Nephron (organoid): Measurements from ENCODE around the gene ZKSCAN8.

Source experiments
- H3K27ac Mint-ChIP-seq, 3 experiments: 2 replicates each; pipeline ENCODE4 v1.8.0; 2020; ENCODE audit warnings: mixed read lengths in 3 of 3, mild to moderate bottlenecking in 2 of 3, moderate library complexity in 1 of 3
- H3K27me3 Mint-ChIP-seq: 2 replicates; pipeline ENCODE4 v1.8.0; 2021; ENCODE audit warnings: low read depth, mild to moderate bottlenecking, moderate library complexity, mixed read lengths
- H3K36me3 Mint-ChIP-seq: 2 replicates; pipeline ENCODE4 v1.8.0; 2020; ENCODE audit warnings: low read depth, mixed read lengths
- H3K4me1 Mint-ChIP-seq: 2 replicates; pipeline ENCODE4 v1.8.0; 2020; ENCODE audit warnings: mixed read lengths
- H3K4me3 Mint-ChIP-seq, 3 experiments: 2 replicates each; pipeline ENCODE4 v1.8.0; 2020; ENCODE audit warnings: mild to moderate bottlenecking in 3 of 3, mixed read lengths in 3 of 3, moderate library complexity in 2 of 3
- H3K9me3 Mint-ChIP-seq: 2 replicates; pipeline ENCODE4 v1.8.0; 2020; ENCODE audit warnings: mixed read lengths
- CTCF ChIP-seq, 3 experiments: fragments of 200-600 bp; sonication (generic); IDR thresholded peaks; one replicate each; pipeline ENCODE4 v1.5.0; 2021; ENCODE audit warnings: antibody characterized with exemption in 3 of 3; ENCODE audit not compliant: unreplicated experiment in 3 of 3

Gene ZKSCAN8

GRCh38 chr6:28160233-28160632 lies 18.6 kb downstream of the ZKSCAN8 start:
- Mint-ChIP-seq H3K4me1 (peaks cover 16% of the 10 kb centered on the region), H3K9me3 (no peaks in the 10 kb centered on the region)

GRCh38 chr6:28161410-28162079 lies 19.9 kb downstream of the ZKSCAN8 start:
- Mint-ChIP-seq H3K4me3 (peak overlapping the region; percentile 81 to 89 (median 82)), H3K36me3 (peaks cover 47% of the 10 kb centered on the region), H3K27me3 (no peaks in the 10 kb centered on the region), H3K27ac (peak overlapping the region; percentile 7 to 79 (median 77)), H3K9me3 (no peaks in the 10 kb centered on the region), H3K4me1 (peaks cover 20% of the 10 kb centered on the region)
- no peak for TF ChIP-seq CTCF (IDR thresholded peaks at IDR 0.05; ENCODE audit: unreplicated experiment in 3 of 3)

More at GRCh38 chr6:28160233-28160632, 18.6 kb downstream of the ZKSCAN8 start:
- H3K27ac Mint-ChIP-seq, result no peak overlapping the region
- TF ChIP-seq CTCF (IDR thresholded peaks at IDR 0.05; ENCODE audit: unreplicated experiment in 3 of 3), result no peak
- no peaks in the 10 kb centered on the region for H3K27me3 Mint-ChIP-seq
- peak overlapping the region in 2 of 3 experiments; percentile 15 to 36 for H3K4me3 Mint-ChIP-seq
- peaks cover 61% of the 10 kb centered on the region for H3K36me3 Mint-ChIP-seq

- TF ChIP-seq CTCF (IDR thresholded peaks at IDR 0.05; ENCODE audit: unreplicated experiment in 3 of 3), result no peak
- H3K27me3 Mint-ChIP-seq, result no peaks in the 10 kb centered on the region
- H3K36me3 Mint-ChIP-seq, result peaks cover 26% of the 10 kb centered on the region
- no peak overlapping the region for H3K27ac Mint-ChIP-seq
- H3K9me3 Mint-ChIP-seq, result no peaks in the 10 kb centered on the region
- H3K4me1 Mint-ChIP-seq, result peaks cover 20% of the 10 kb centered on the region
- H3K4me3 Mint-ChIP-seq, result no peak overlapping the region
Measured at GRCh38 chr6:28165563-28165962, 23.9 kb downstream of the ZKSCAN8 start.

- H3K36me3 Mint-ChIP-seq, result peaks cover 28% of the 10 kb centered on the region
- no peak overlapping the region for H3K4me3 Mint-ChIP-seq
- H3K27me3 Mint-ChIP-seq, result no peaks in the 10 kb centered on the region
- no peaks in the 10 kb centered on the region for H3K9me3 Mint-ChIP-seq
- no peak for TF ChIP-seq CTCF (IDR thresholded peaks at IDR 0.05; ENCODE audit: unreplicated experiment in 3 of 3)
- H3K4me1 Mint-ChIP-seq, result peaks cover 12% of the 10 kb centered on the region
- H3K27ac Mint-ChIP-seq, result no peak overlapping the region
Measured at GRCh38 chr6:28167068-28167467, 25.4 kb downstream of the ZKSCAN8 start.

GRCh38 chr6:28167926-28168325 lies 26.2 kb downstream of the ZKSCAN8 start:
- no peak overlapping the region for H3K4me3 Mint-ChIP-seq
- H3K4me1 Mint-ChIP-seq, result peaks cover 7% of the 10 kb centered on the region
- peaks cover 24% of the 10 kb centered on the region for H3K36me3 Mint-ChIP-seq
- H3K27me3 Mint-ChIP-seq, result no peaks in the 10 kb centered on the region
- H3K27ac Mint-ChIP-seq, result no peak overlapping the region
- H3K9me3 Mint-ChIP-seq, result no peaks in the 10 kb centered on the region
- TF ChIP-seq CTCF (IDR thresholded peaks at IDR 0.05; ENCODE audit: unreplicated experiment in 3 of 3), result no peak

- H3K27me3 Mint-ChIP-seq, result peaks cover 4% of the 10 kb centered on the region
Measured at GRCh38 chr6:28171271-28171670, 29.6 kb downstream of the ZKSCAN8 start.

More at GRCh38 chr6:28171271-28171670, 29.6 kb downstream of the ZKSCAN8 start:
- H3K4me1 Mint-ChIP-seq, result no peaks in the 10 kb centered on the region
- peaks cover 28% of the 10 kb centered on the region for H3K36me3 Mint-ChIP-seq
- H3K9me3 Mint-ChIP-seq, result no peaks in the 10 kb centered on the region
- no peak overlapping the region for H3K27ac Mint-ChIP-seq
- TF ChIP-seq CTCF (IDR thresholded peaks at IDR 0.05; ENCODE audit: unreplicated experiment in 3 of 3), result no peak
- no peak overlapping the region for H3K4me3 Mint-ChIP-seq
